EH (cell line): ENCODE data around the gene RGS16.

Source experiments
- DNase-seq: peaks from one replicate; pipeline ENCODE4 v3.0.0-alpha.2; 2015; ENCODE audit warnings: low read depth

RGS16 gene

DNA sequence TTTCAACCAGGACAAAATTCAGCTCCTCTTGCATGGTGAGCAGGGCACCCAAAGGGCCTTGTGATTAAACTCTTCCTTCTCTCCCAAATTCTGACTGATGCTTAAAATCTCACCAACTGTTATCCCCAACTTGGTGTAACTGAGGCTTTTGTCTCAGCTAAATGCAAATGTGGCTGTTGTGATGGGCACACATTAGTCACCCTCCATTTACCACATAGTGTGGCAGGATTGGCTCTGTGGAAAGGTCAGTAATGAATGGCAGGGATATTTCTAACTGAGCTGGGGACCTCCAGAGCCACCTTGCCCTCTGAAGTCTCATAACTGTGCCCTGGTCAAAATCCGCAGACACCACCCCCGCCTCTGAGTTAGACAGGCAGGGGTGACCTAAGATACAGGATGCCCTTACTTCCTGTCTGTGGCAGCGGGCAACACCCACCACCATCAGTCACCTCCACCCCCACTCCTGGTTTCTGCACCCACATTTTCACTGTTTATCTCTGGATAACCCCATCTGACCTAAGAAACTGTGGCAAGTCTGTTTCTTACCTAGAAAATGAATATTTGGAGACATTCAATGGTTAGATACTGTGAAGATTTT, 25.4 kb upstream of the RGS16 start:
- DNase-seq, result no peak

DNA sequence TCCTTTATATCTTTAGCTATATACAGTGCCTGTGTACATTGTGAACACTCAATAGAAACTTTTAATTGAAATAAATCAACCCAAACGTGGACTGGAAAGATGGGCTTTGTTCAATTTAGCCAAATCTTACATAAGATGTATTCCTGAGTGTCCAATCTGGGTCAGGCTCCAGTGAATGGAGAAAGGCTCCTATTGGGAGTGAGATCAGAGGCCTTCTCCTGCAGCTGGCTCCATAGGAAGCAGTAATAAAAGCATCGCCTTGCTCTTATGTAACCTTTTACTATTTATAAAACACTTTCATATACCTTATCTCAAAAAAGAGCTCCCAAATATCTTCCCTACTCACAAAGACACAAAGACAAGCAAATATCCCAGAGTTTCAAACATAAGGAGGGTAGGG, 24.9 kb upstream of the RGS16 start:
- DNase-seq, result no peak

DNA sequence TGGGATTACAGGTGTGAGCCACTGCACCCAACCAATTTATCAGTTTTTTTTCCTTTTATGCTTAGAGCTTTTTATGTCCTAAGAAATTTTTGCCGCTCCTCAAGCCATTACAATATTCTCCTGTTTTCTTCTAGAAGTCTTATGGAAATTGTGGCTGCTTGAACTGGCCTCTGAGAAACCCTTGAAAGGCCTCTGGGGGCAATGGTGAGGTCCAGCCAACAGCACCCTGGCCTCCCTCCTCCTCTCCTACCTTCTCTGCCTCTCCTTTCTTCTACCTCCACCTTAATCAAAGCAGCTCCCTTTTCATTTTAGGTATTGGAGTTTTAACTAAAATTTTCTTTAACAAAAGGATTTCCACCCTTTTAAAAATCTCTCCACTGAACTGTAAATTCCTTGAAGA, 24.5 kb upstream of the RGS16 start:
- DNase-seq, result no peak

DNA sequence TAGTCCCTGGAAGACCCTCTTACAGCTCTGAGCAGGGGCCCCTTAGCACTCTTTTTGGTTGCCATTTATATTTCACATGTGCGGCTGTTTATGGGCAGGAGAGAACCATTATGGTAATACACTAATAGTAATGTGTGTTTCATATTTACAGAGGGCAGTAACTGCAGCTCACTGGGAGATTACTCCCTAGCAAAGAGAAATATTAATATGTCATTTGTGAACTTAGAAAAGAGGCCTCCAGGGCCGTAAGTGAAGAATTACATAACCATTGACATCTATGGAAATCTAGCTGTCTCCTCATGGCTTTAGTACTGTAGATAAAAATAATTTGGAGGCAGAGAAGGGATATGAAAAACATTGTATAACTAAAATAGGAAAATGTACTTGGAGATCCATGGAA, 23.4 kb upstream of the RGS16 start:
- DNase-seq, result no peak

- DNase-seq, result no peak
Observed at GRCh38 chr1:182626527-182626926, 22.3 kb upstream of the RGS16 start.

DNA sequence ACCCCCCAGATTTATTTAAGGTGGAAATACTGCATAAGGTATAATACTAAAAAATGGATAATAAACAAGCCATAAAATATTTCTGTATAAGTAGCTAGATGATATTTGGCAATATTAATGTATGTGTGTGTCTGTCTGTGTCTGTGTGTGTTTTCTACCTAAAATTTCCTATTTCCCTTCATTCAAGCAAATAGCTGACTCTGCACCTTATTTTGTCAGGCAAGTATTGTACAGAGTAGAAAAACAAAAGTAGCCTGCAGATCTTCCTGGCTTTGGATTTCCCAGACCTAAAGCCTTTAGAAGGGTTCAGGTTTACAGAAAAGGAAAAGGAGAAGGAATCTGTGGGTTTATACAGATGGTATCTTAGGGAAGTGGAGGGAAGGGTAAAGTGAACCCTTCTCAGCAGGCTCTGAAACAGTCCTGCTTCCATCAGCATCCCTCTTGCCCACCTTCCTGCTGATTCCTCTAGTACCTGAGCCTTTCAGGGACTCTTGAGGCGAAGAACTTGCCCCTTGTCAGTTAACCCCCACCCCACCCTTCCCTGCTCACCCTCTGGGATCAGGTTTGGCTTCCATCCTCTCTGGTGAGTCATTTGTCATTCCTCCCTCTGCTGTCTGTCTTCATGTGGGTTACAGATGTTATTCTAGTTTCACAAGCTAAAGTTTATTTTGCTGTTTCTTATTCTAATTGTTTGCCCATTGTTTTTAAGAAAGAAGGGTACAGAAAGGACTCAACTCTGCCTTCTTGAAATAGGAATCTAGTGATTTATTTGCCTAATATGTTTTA, 21.7 kb upstream of the RGS16 start:
- DNase-seq, result peak; percentile 39

DNA sequence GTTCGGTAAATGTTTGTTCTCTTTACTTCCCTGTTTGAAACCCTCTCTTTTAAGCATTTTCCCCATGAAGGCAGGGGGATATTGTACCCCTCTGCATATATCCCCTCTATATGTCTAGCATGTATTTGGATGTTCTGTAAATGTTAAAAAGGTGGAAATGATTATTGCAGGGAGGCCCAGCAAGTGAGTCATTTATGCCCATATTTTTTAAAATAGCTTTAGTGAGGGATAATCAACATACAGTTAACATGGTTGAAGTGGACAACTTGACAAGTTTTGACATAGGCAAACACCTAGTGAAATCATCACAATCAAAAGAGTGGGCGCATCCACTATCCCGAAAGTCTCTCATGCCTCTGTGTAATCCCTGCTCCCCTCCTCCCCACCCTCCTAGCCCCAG, 20.8 kb upstream of the RGS16 start:
- no peak for DNase-seq

GRCh38 chr1:182624577-182624976, 20.4 kb upstream of the RGS16 start:
- no peak for DNase-seq

DNA sequence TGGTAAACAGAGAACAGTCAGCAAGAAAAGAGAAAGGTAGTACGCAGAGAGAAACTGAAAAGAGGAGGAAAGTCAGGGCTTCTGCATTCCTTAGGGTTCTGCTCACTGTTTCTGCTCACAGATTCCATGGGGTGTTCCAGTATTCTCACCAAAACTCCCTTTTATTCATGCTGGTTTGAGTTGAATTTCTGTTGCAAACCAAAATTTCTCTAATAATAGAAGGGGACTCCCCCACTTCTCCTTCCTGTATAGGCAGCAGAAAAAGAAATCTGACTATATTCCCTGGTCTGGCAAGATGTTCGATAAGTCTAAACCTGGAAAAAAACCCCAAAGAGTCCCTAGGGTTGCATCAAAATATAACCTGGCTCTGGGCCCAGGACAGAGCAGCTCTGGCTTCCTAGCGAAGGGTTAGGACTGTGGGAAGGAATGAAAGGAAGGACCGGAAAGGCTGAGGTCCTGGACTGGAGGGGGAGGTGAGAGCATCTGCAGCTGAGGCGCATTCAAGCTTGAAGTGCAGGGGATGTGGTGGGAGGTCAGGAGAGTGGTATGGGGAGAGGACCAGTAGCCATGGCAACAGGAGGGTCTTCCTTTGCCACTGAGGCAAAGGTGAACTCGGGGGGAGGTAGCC, 18.8 kb upstream of the RGS16 start:
- DNase-seq, result no peak

- DNase-seq, result no peak
Observed at GRCh38 chr1:182621906-182622305, 17.7 kb upstream of the RGS16 start.

- no peak for DNase-seq
Observed at GRCh38 chr1:182620924-182621585, 16.9 kb upstream of the RGS16 start.

DNA sequence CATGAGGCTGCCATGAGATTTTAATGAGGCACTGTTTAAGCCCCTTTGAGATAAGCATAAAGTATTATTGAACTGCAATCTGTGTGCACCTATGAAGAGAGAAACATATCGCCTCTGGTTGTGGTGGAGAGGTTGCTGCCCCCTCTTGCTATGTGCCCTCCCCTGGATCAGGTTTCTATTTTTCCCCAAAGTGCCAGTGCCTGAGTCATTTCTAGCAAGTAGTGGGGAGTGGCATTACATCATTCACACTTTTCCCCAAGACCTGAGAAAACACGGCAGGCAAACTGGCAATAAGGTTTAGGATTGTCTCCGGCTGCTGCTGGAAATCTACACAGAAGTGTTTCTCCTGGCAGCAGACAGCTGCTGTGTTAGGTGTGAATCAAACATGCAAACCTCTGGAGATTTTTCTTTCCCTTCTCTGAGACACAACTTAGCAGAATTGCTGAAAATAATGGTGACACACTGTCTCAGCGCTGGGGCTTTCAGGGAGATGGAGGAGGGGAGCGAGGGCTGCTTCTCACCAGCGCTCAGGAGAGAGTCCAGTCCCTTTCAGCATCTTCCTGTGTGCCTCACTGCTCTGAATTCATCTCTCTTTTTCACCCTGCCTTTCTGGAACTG, 13.7 kb upstream of the RGS16 start:
- peak; percentile 30 for DNase-seq

GRCh38 chr1:182617014-182617429, 12.8 kb upstream of the RGS16 start:
- DNase-seq, result no peak

GRCh38 chr1:182616130-182617013, 12.2 kb upstream of the RGS16 start:
- peak; percentile 75 for DNase-seq

DNA sequence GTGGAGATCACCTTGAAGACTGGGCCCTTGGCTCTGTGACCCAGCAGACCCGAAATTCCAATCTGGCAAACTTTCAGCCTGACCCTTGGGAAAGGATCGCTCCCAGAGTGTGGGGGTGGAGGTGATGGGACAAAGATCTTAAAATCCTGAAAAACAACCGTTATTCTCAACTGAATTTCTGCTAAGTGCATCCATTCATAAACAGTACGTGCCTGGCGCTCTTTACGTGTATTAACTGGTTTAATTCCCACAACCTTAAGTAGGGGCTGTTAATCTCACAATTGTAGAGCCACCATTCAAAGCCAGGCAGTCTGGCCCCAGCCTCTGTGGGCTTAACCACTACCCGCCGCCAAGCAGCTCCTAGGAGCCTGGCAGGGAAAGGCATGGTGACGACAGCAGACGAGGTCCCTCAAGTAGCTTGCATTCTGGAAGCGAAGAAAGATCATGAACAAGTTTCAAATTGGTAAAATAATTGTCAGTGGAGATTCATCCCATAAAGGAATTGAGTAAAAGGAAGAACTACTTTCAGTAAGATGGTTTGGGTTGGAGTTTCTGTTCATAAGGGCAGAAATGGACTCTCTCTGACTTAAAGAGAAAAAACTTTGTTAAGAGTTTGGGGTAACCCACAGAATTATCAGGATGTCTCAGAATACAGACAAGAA, 11.4 kb upstream of the RGS16 start:
- peak; percentile 27 for DNase-seq

DNA sequence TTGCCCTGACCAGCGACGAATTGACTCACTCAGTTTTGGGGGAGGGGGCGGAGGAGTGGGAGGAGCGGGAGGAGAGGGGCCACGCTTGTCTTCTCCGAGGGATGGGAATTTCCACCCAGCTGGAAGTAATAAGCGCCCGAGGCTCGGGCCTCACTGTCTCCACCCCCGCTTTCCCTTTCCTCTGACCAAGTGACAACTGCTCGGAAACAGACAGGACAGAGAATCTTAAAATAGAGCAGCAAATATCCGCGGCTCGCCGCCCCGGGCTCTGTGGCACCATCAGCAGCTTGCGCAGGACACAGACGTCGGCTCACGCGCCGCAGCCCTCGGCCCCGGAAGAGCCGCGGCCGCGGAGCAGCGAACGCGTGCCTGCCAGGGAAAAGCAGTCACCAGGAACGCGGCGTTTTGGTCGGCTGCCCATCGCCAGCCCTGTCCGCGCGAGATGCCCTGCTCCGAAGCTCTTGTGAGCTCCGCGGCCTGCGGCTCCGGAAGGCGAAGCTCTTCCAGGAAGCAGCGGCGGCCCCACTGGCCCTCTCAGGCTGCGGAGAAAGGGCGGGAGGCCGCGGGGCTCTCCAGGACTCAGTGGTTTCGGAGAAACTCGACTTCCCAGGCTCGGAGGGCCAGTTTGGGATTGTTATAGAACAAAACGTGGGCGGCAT, 10.7 kb upstream of the RGS16 start:
- peak; percentile 95 for DNase-seq

- no peak for DNase-seq
Observed at GRCh38 chr1:182611787-182612186, 7.6 kb upstream of the RGS16 start.

DNA sequence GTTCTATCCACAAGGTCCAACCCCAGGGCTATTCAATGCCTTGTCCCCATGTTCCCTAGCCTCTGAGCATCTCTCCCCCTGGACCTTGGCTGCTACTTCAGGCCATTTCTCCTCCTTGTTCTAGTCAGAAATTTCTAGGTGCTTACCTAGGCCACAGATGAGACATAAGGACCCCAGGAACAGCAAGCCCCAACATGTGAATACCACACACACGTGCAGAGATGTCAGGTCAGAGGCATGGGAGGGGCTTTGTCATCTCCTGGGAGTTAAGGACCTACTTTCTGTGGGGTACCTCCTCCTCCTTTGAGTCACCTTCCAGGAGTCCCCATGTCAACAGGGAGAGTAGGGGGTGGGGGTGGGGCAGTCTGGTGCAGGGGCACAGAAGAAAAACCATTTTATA, 7.1 kb upstream of the RGS16 start:
- no peak for DNase-seq

DNA sequence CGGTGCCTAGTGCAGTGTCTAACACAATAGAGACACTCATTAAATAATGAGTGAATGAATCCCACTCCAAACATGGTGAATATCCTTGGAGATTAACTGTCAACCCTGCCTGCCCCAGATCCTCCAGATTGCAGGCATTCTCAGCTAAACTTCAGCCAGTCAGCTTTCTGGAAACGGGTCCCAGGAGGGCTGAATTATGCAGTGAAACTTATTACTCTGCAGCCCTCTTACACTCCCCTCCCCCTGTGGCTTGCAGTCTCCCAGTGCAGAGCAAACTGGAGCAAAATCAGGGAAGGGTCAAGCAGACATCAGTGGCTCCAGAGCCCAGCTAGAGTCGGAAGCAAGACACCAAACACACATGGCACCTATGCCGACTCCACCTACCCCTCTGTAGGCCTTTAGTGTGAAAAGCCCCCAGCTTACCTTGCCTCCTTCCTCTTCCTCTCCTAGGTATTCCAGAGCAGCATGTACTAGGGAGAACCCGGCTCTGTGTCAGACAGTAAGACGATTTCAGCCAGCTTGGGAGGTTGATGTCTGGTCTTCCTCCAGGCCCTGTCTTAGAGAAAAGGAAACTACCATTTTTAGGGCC, 6.5 kb upstream of the RGS16 start:
- no peak for DNase-seq
